Stimulated activated CD8-positive, alpha-beta memory T cell treated with anti-CD3 and anti-CD28 coated beads, Interleukin-15, amount 100 ng/mL, for 1 hour (primary cell): ENCODE results near the gene PNPLA3.

Experiments used
- DNase-seq: peaks from one replicate; pipeline ENCODE4 v3.0.0-alpha.2; 2020; ENCODE audit warnings: low read depth

PNPLA3 gene

GRCh38 chr22:43994006-43994405 is 70.4 kb downstream of the PNPLA3 start:
- no peak for DNase-seq

- no peak for DNase-seq
These were observed 70.8 kb downstream of the PNPLA3 start for GRCh38 chr22:43994416-43994815.

DNA sequence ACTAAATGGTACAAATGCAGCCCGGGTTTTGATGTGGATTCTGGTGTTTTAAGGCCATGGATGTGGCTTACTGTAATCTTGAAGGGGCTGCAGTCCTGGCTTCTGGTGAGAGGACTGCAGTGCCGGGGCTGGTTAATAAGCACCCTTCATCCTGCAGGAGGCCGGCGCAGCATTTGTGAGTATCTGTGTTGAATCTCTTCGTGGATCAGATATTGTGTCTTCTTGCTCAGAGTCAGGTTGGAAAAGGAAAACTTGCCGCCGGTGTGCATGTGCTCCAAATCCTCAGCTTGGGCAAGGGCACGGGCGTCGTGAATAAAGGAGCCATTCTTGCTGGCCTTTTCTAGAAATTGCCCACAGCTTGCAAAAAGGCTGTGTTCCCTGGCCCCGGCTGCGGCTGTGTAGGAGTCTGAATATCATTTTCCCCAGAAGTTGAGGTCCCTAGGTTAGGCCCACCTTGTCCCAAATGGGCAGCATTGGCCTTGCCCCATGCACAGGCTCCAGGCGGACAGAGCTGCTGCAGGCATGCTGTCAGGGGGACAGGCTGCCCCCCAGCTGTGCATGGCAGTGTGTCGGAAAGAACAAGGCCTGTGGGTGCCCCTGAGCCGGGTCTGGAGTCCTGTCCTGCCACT is 71.6 kb downstream of the PNPLA3 start:
- no peak for DNase-seq

DNA sequence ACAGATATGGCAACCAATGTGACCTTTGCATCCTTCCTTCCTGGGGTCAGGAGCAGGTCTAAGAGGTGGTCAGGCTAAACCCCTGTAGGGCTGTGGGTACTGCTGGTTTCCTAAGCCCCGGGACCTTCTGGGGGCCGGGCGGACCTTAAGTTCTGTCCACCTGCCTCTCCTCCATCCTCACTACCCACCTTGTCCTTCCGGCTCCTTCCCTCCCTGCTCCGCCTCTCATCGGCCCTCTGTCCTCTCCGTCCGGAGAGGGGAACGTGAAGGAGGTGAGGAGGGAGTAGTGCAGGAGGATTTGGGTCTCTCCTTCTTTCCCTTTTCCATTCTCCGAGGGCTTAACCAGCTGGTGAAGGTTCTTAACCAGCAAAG is 72.2 kb downstream of the PNPLA3 start:
- no peak for DNase-seq

- peak; percentile 34 for DNase-seq
These were observed 72.8 kb downstream of the PNPLA3 start for GRCh38 chr22:43996170-43996980.

GRCh38 chr22:43996981-43997265 is 73.3 kb downstream of the PNPLA3 start:
- no peak for DNase-seq
